HG03108 (cell line): ENCODE measurements around the gene ARHGAP15.

Experiments used
- ATAC-seq: cut with Tn5 transposase; IDR thresholded peaks from one replicate; pipeline ENCODE4 v1.9.1; 2021; ENCODE audit warnings: moderate library complexity; ENCODE audit not compliant: unreplicated experiment

ARHGAP15 gene

DNA sequence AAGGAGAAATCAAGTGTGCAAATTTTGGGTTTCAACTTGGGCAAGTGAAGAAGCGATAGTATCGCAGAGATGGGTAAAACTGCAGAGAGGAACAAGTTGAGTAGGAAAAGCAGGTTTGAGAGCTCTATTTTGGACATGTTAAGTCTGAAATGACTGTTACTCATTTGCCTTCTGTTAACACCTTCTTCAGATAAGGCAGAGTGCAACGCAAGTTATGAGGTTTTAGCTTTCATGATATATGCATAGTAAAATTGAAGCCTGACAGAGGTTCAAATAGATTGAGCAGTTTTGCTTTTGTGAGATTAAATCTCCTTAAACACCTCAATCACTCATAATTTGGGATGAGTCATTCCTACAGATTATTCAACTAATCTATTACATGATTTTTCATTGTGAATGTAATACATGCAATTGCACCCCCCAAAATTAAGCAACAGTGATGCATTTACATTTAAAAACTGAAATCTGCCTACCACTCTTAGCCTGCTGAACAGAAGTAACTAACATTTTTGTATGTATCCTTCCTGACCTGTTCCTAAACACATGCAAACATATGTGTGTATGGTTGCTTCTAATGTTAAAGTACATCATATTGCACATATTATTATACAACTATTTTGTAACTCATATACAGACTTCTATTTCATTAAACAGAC lies 575.4 kb downstream of the ARHGAP15 start:
- ATAC-seq, result peak; percentile 42

DNA sequence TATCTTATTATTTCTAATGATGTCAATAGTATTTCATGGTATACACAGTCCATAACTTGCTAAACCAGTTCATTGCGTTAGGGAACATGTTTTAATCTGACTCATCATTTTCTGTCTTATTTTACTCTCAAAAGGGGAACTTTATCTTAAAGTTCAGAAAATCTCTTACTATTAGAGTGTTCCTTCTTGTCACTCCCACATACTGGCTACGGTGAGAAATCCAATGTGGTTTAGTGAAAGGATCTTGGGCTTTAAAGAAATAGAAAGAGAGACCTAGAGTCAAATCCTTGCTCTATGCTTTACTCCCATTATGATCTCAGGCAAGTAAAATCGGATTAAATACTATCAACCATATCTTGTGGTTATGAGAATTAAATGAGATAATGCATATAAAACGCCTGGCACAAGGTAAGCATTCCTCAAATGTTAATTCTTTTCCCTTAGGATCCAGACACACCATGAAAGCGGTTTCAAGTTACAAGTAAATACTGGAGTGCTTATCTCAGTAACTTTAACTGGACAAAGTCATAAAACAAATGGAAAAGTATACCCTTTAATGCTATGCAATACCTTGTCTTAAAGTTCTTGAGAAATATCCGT lies 576.0 kb downstream of the ARHGAP15 start:
- no peak for ATAC-seq

GRCh38 chr2:143706354-143706753 lies 577.1 kb downstream of the ARHGAP15 start:
- ATAC-seq, result no peak

- no peak for ATAC-seq
These were observed 579.5 kb downstream of the ARHGAP15 start for GRCh38 chr2:143708682-143709081.

GRCh38 chr2:143710196-143710595 lies 581.0 kb downstream of the ARHGAP15 start:
- no peak for ATAC-seq

GRCh38 chr2:143710879-143711278 lies 581.7 kb downstream of the ARHGAP15 start:
- ATAC-seq, result no peak

DNA sequence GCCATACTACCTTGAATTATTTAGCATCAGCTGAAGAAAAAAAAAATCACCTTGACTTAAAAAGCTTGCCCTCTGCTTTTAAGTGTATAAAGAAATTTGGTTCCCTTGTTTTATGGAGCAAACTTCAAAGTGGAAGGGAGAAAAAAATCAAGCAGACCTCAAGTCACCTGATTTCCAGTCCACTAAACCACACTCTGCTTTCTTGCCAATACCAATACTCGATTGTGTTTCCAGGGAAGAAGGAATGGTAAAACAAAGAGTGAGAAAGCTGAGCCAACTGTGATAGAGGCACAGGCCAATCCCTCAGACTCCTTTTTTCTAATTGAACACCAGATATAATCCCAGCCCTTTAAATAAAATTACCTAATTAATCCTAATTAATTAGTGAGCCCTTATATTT lies 587.3 kb downstream of the ARHGAP15 start:
- no peak for ATAC-seq

- no peak for ATAC-seq
These were observed 587.8 kb downstream of the ARHGAP15 start for GRCh38 chr2:143717053-143717452.

GRCh38 chr2:143717536-143718168 lies 588.4 kb downstream of the ARHGAP15 start:
- no peak for ATAC-seq

GRCh38 chr2:143718745-143719144 lies 589.5 kb downstream of the ARHGAP15 start:
- ATAC-seq, result no peak

- ATAC-seq, result no peak
These were observed 590.2 kb downstream of the ARHGAP15 start for GRCh38 chr2:143719406-143719805.

GRCh38 chr2:143720095-143720664 lies 591.0 kb downstream of the ARHGAP15 start:
- no peak for ATAC-seq

GRCh38 chr2:143725400-143725799 lies 596.2 kb downstream of the ARHGAP15 start:
- no peak for ATAC-seq

DNA sequence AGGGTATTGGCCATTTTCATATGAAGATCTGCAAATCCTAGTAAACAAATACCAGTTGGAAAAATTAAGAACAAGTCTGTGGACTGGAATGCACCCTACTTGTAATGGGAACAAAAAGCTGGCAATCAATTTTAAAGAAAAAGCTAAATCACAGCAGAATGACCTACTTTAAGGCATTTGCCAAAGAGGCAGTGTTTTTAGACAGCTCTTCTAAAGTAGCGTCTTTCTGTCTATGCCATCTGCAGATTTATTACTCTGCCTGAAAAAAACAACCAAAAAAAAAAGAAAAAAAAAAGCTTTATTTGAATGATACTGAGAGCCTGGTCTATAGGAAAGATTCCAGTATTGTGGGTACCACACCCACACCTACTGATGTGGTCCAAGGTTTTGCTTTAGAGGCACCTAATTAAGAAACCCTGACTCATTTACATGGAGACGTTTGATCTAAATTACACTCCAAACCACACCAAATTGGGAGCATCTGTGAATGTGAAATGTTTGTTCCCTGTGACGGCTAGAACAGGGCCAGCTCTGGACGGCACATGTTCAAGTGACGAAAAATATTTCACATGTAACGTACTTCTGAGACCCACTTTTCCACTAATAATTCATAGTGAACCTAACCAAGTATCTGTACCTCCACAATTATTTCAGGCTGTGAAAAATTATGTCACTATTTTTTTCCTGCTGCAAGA lies 597.1 kb downstream of the ARHGAP15 start:
- ATAC-seq, result no peak

DNA sequence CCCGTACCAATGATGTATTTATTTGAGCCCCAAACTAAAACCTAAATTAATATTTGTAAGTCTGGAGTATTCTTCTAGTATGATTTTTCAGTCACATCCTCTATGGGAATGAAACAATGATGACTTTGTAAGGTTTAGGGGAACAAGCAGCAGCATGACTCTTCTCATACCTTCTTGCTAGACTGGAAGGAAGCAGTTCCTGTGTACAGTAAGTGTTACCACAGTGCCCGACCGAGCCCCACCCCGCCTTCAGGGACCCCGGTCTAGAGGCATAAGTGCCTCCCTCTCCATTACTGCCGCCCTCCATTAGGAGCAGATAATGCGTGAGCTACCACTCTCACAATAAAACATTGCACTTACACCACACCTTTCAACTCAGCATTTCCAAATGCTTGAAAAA lies 599.3 kb downstream of the ARHGAP15 start:
- ATAC-seq, result no peak

GRCh38 chr2:143729296-143729814 lies 600.1 kb downstream of the ARHGAP15 start:
- no peak for ATAC-seq

GRCh38 chr2:143730155-143730952 lies 601.1 kb downstream of the ARHGAP15 start:
- peak; percentile 75 for ATAC-seq

- peak; percentile 45 for ATAC-seq
These were observed 601.7 kb downstream of the ARHGAP15 start for GRCh38 chr2:143730953-143731260.

DNA sequence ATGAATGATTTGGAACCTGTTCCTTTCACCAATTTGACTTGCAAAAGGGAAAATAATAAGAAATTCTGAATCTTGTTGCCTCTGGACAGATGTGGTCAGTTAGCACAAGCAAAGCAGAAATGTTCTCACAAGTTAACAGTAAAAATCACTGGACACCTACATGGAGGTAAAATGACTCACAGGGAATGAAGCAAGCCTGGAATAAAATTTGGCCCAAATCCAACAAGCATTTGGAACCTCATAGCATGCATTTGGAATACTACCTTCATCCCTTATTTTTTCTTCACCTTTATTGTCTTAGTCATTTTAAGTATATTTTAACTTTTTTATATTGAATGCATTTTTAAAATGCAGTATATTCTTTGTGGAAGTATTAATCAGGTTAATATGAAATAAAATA lies 602.9 kb downstream of the ARHGAP15 start:
- no peak for ATAC-seq

GRCh38 chr2:143732871-143733270 lies 603.7 kb downstream of the ARHGAP15 start:
- ATAC-seq, result no peak

DNA sequence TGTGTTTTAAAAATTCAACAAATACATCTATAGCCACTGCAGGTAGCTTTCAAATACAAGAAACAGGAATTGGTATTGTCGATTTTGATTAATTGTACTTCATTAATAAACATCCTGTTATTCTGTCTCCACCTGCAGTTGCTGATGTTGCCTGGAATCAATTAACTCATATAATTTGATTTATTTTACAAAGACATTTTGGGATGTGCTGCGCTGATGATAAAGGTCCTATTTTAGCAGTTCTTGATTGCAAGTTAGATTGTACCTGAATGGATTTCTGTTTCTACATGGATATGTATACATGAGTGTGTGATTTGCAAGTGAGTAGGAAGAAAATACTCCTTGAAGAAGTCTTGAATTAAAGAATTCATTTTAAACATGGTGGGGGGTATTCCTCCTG lies 605.3 kb downstream of the ARHGAP15 start:
- no peak for ATAC-seq
